CD4-positive, alpha-beta T cell (primary cell): ENCODE measurements around the gene SVIL. TPM values are rescaled to one million over a fixed set of nuclear protein-coding genes. Genes with fewer than 3 reads are reported as not detected.
"Not testable (repeated sequence)": the region's sequence is repeated elsewhere in the genome, so short reads cannot be mapped to it uniquely, and the experiment has no call there.

Source experiments
- ATAC-seq: fragments of 200-7000 bp; cut with Tn5 transposase; one replicate; pipeline ENCODE4 v1.10.0; 2022; ENCODE audit warnings: mild to moderate bottlenecking; ENCODE audit not compliant: poor library complexity
- CTCF ChIA-PET: fragments of 350-600 bp; sonication (Branson Sonifier 250); formaldehyde crosslinking; loops from one replicate; lab custom pipeline; 2021; ENCODE audit warnings: antibody characterized with exemption, inconsistent platforms; lab: Charles Lee
- POLR2A ChIA-PET: fragments of 350-600 bp; sonication (Branson Sonifier 250); formaldehyde crosslinking; loops from one replicate; lab custom pipeline; 2021; ENCODE audit warnings: antibody characterized with exemption, inconsistent platforms; lab: Charles Lee
- DNase-seq, 14 experiments: peaks; one replicate each; pipeline ENCODE4 v3.0.0-alpha.2; 2013 to 2020; ENCODE audit warnings: mixed read lengths in 2 of 14
- H3K27ac ChIP-seq, 2 donors: one replicate each; pipeline versions ENCODE4 v1.5.1 to v1.7.0; 2013; ENCODE audit warnings: low read length in 2 of 2, low read depth in 1 of 2, mild to moderate bottlenecking in 1 of 2
- H3K27me3 ChIP-seq, 2 experiments: 1 replicate in 1 of 2; 2 replicates in 1 of 2; pipeline versions ENCODE4 v1.6.1 to v1.7.0; 2013; ENCODE audit warnings: low read length in 2 of 2, control low read depth in 1 of 2, mild to moderate bottlenecking in 1 of 2, moderate library complexity in 1 of 2; ENCODE audit not compliant: insufficient read depth in 2 of 2, control insufficient read depth in 1 of 2
- H3K36me3 ChIP-seq: one replicate; pipeline ENCODE4 v1.6.1; 2013; ENCODE audit warnings: low read length, control low read depth; ENCODE audit not compliant: insufficient read depth
- H3K4me1 ChIP-seq: one replicate; pipeline ENCODE4 v1.6.1; 2013; ENCODE audit warnings: low read length, control low read depth; ENCODE audit not compliant: insufficient read depth
- H3K4me3 ChIP-seq: one replicate; pipeline ENCODE4 v1.5.1; 2013; ENCODE audit warnings: mild to moderate bottlenecking, low read length, moderate library complexity
- H3K9me3 ChIP-seq, 2 experiments: 1 replicate in 1 of 2; 2 replicates in 1 of 2; pipeline versions ENCODE4 v1.6.1 to v1.7.0; 2013; ENCODE audit warnings: low read length in 2 of 2, mild to moderate bottlenecking in 2 of 2, control low read depth in 1 of 2, moderate library complexity in 1 of 2; ENCODE audit not compliant: control insufficient read depth in 1 of 2, insufficient read depth in 1 of 2
- H3K27ac Mint-ChIP-seq: one replicate; pipeline ENCODE4 v1.8.0; 2020; ENCODE audit warnings: mixed read lengths
- H3K27me3 Mint-ChIP-seq: one replicate; pipeline ENCODE4 v1.8.0; 2021; ENCODE audit warnings: mixed read lengths
- H3K36me3 Mint-ChIP-seq: one replicate; pipeline ENCODE4 v1.8.0; 2021; ENCODE audit warnings: low read depth, mixed read lengths
- H3K4me1 Mint-ChIP-seq: one replicate; pipeline ENCODE4 v1.8.0; 2021; ENCODE audit warnings: low read depth, mixed read lengths
- H3K4me3 Mint-ChIP-seq: one replicate; pipeline ENCODE4 v1.8.0; 2020; ENCODE audit warnings: mild to moderate bottlenecking, mixed read lengths
- H3K9me3 Mint-ChIP-seq: one replicate; pipeline ENCODE4 v1.8.0; 2020; ENCODE audit warnings: mixed read lengths
- CTCF ChIP-seq: fragments of 200-600 bp; IDR thresholded peaks from one replicate; pipeline ENCODE4 v1.8.0; 2022; ENCODE audit warnings: antibody characterized with exemption, mild to moderate bottlenecking
- intact Hi-C, 2 experiments: fragments of 100-400 bp; cut with DNase I in 1 of 2; cut with micrococcal nuclease in 1 of 2; formaldehyde crosslinking; loops; one replicate each; pipeline versions ENCODE4 v1.15.1 to v1.9.0; 2023 to 2025; cut with DNase I, micrococcal nuclease
- total RNA-seq, 174 experiments: library from RNA in 2 of 174; stranded (reverse) in 2 of 174; gene quantifications; one replicate each; pipeline ENCODE4 v1.2.3 and lab custom pipeline; 2021 to 2026

Gene SVIL
- total RNA-seq, 2 experiments from 2014 or later, result 38.5 to 40.3 TPM

- Mint-ChIP-seq H3K27ac (no peak overlapping the region), H3K4me3 (no peak overlapping the region), H3K36me3 (peaks cover 5% of the 10 kb centered on the region), H3K9me3 (no peaks in the 10 kb centered on the region), H3K4me1 (peaks cover 25% of the 10 kb centered on the region), H3K27me3 (no peaks in the 10 kb centered on the region)
- Histone ChIP-seq H3K36me3 (no peaks in the 10 kb centered on the region), H3K27me3 (no peaks in the 10 kb centered on the region), H3K4me3 (no peak overlapping the region), H3K27ac (no peak overlapping the region), H3K9me3 (no peaks in the 10 kb centered on the region), H3K4me1 (peaks cover 7% of the 10 kb centered on the region)
- intact Hi-C loops, result loop anchor here (2.0 to 5.0 kb wide), 2 partner anchors 66 to 143 kb away; no protein-coding TSS in a partner anchor
- TF ChIP-seq CTCF, result no peak
- ATAC-seq, result no peak
- ChIA-PET POLR2A (no interaction called here), CTCF (interaction anchor here (1.2 to 1.9 kb wide), 6 partner anchors 8 to 148 kb away, joined by 3 to 10 read pairs (median 6); no protein-coding TSS in a partner anchor)
- DNase-seq, result no peak
Measured at GRCh38 chr10:29591651-29591968, 43.2 kb downstream of the SVIL start.

- no peaks in the 10 kb centered on the region for H3K9me3 ChIP-seq
- no peaks in the 10 kb centered on the region for H3K36me3 ChIP-seq
- CTCF ChIA-PET, result interaction anchor here (1.2 to 1.9 kb wide), 6 partner anchors 9 to 148 kb away, joined by 3 to 10 read pairs (median 6); no protein-coding TSS in a partner anchor
- no peak for DNase-seq
- H3K4me3 Mint-ChIP-seq, result no peak overlapping the region
- H3K27me3 Mint-ChIP-seq, result no peaks in the 10 kb centered on the region
- ATAC-seq, result no peak
- H3K27me3 ChIP-seq, result no peaks in the 10 kb centered on the region
- H3K27ac Mint-ChIP-seq, result no peak overlapping the region
- no peak overlapping the region for H3K27ac ChIP-seq
- intact Hi-C loops, result loop anchor here (2.0 to 5.0 kb wide), 2 partner anchors 66 to 144 kb away; no protein-coding TSS in a partner anchor
- no peaks in the 10 kb centered on the region for H3K9me3 Mint-ChIP-seq
- peaks cover 7% of the 10 kb centered on the region for H3K4me1 ChIP-seq
- H3K4me3 ChIP-seq, result no peak overlapping the region
- H3K36me3 Mint-ChIP-seq, result peaks cover 9% of the 10 kb centered on the region
- peaks cover 25% of the 10 kb centered on the region for H3K4me1 Mint-ChIP-seq
- POLR2A ChIA-PET, result interaction anchor here (0.8 kb wide), 1 partner anchor 43 kb away, joined by 5 read pairs; no protein-coding TSS in a partner anchor
- TF ChIP-seq CTCF, result peak; percentile 46
Measured at GRCh38 chr10:29590915-29591650, 43.7 kb downstream of the SVIL start.

GRCh38 chr10:29588629-29589421 lies 45.9 kb downstream of the SVIL start:
- no peaks in the 10 kb centered on the region for H3K27me3 ChIP-seq
- H3K27ac Mint-ChIP-seq, result no peak overlapping the region
- intact Hi-C loops, result loop anchor here (2.0 to 5.0 kb wide), 2 partner anchors 148 to 1053 kb away; no protein-coding TSS in a partner anchor
- no peaks in the 10 kb centered on the region for H3K27me3 Mint-ChIP-seq
- DNase-seq (no peak), ATAC-seq (no peak)
- H3K4me3 ChIP-seq, result no peak overlapping the region
- H3K4me3 Mint-ChIP-seq, result no peak overlapping the region
- CTCF ChIA-PET, result no interaction called here
- no peak overlapping the region for H3K27ac ChIP-seq
- no peaks in the 10 kb centered on the region for H3K9me3 ChIP-seq
- no peak for TF ChIP-seq CTCF
- H3K36me3 ChIP-seq, result no peaks in the 10 kb centered on the region
- peaks cover 11% of the 10 kb centered on the region for H3K36me3 Mint-ChIP-seq
- peaks cover 9% of the 10 kb centered on the region for H3K4me1 ChIP-seq
- peaks cover 28% of the 10 kb centered on the region for H3K4me1 Mint-ChIP-seq
- H3K9me3 Mint-ChIP-seq, result no peaks in the 10 kb centered on the region
- POLR2A ChIA-PET, result no interaction called here

GRCh38 chr10:29587750-29588628 lies 46.8 kb downstream of the SVIL start:
- H3K27me3 ChIP-seq, DNase-seq, H3K9me3 ChIP-seq, H3K36me3 ChIP-seq, POLR2A ChIA-PET, H3K27ac ChIP-seq, H3K9me3 Mint-ChIP-seq, ATAC-seq, H3K4me3 Mint-ChIP-seq, H3K27ac Mint-ChIP-seq, CTCF ChIA-PET, H3K4me3 ChIP-seq, H3K27me3 Mint-ChIP-seq: not testable (repeated sequence)
- H3K4me1 Mint-ChIP-seq, result peaks cover 30% of the 10 kb centered on the region
- peaks cover 16% of the 10 kb centered on the region for H3K4me1 ChIP-seq
- H3K36me3 Mint-ChIP-seq, result peaks cover 13% of the 10 kb centered on the region
- intact Hi-C loops, result loop anchor here (2.0 to 5.0 kb wide), 2 partner anchors 149 to 1054 kb away; no protein-coding TSS in a partner anchor
